Measurements from ENCODE around the gene TLL2.
A peak's percentile ranks its signal among the peaks of the same experiment; 100 is the strongest.

The TLL2 gene

DNA sequence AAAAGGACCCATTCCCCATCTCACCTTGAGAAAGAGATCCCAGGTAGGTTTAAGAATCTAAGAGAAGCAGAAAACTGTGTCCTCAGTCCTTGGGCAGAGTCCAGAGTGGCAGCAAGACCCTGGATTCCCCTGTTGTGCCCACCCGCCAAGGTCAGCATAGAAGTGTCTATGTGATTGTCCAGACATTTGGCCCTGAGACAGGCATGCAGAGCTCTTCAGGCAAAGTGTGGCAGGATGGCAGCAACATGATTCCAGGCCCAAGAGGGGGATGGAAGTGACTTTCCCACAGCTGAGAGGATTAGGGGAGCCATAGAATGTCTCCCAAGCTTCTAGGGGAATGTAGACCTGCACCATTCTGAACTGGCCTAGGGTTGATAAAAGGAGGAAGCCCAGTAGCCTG lies 115.8 kb downstream of the TLL2 start:
- H3K9me3 ChIP-seq: no peaks in the 10 kb centered on the region
- H3K4me3 ChIP-seq: no peak overlapping the region
- in situ Hi-C loops (cut with MboI; ENCODE audit: low sequenced_read_pairs): loop anchor here (5.0 kb wide), 1 partner anchor 114 kb away; the partner anchor contains the start of gene TLL2
- no peaks in the 10 kb centered on the region for H3K36me3 ChIP-seq (replicated peaks)
- DNase-seq (ENCODE audit: low spot score in 2 of 2): no peak
- peaks cover 53% of the 10 kb centered on the region for H3K27me3 ChIP-seq (ENCODE audit: low read depth)
- H3K4me1 ChIP-seq: no peaks in the 10 kb centered on the region

DNA sequence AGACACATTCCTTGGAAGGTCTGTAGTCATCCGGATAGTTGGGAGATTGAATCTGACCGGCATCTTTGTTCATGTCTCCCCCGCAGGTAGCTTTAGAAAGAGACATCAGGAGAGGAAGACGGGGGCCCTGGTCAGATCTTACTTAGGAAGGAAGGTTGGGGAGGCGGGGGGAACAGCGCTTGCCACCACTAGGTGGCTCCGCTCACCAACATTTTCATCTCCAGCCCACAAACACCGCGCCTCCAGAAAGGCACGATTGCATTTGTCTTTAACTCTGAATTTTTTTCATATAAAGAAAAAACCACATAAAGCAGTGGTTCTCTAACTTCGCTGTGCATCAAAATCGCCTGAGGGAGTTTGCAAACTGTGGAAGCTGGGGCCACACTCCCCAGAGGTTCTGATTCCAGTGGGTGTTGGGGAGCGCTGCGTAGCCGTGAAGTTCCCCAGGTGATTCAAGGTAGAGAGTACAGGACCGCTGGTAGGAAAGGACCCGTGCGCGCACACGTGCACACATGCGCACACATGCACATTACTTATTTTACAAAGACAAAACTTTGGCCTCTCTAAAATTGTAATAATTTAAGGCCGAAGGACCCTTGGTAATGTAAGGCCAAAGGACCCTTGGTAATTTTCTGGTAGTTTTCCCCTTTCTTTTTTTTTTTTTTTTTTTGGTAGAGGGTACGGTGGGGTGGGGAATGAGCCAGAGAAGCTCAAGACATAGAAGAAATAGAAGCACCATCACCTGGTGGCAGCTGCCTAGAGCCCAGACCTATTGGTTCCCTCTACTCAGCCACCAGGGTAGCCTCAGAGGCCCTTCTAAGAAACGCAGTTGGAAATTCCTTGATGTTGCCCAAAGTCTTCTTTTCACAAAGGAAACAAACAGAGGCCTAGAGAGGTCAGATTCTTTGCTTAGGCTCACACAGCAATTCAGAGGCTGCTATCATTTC lies 117.5 kb downstream of the TLL2 start:
- H3K4me3 ChIP-seq: no peak overlapping the region
- H3K9me3 ChIP-seq: no peaks in the 10 kb centered on the region
- H3K36me3 ChIP-seq (replicated peaks): no peaks in the 10 kb centered on the region
- peak; percentile 51 to 76 for DNase-seq (ENCODE audit: low spot score in 2 of 2)
- peaks cover 45% of the 10 kb centered on the region for H3K27me3 ChIP-seq (ENCODE audit: low read depth)
- H3K4me1 ChIP-seq: no peaks in the 10 kb centered on the region
- in situ Hi-C loops (cut with MboI; ENCODE audit: low sequenced_read_pairs): loop anchor here (5.0 kb wide), 1 partner anchor 116 kb away; the partner anchor contains the start of gene TLL2

DNA sequence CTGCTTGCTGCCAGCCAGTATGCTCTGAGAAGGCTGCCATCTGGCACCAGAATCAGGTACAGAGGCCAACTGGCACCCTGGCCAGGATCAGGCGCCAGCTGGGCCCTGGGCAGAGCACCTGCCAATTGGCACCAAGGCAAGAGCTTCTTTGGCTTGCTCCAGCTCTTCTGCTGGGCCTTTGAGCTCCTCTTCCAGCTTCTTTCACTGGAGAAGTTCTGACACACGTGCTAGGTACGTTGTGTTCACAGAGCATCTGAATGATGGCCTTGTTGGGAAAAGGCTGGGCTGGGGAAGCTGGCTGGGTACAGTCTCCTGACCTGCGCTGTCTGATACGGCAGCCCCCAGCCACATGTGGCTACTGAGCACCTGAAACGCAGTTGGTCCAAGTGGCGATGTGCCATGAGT lies 123.3 kb downstream of the TLL2 start:
- in situ Hi-C loops (cut with MboI; ENCODE audit: low sequenced_read_pairs): no loop called here
- Histone ChIP-seq H3K36me3 (replicated peaks) (no peaks in the 10 kb centered on the region), H3K9me3 (no peaks in the 10 kb centered on the region), H3K4me3 (no peak overlapping the region), H3K4me1 (no peaks in the 10 kb centered on the region), H3K27me3 (ENCODE audit: low read depth) (peaks cover 20% of the 10 kb centered on the region)
- no peak for DNase-seq (ENCODE audit: low spot score in 2 of 2)

DNA sequence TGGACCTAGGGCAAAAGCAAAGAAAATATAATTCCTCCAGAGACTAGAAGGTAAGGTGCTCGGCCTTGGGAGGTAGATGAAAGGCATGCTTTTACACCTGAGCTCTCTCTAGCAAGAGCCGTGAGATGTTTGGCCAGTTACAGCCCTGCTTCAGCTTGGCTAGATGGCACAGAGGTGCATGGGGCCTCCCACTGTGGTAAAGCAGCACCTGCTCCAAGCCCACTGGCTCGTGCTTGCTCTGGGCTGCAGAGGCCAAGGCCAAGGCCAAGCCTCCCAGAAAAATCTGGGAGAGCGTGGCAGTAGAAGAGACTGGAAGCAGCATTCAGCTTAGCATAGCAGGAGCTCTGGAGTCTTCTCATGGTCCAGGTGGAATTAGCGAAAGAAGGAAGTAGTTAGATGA lies 123.9 kb downstream of the TLL2 start:
- peaks cover 15% of the 10 kb centered on the region for H3K27me3 ChIP-seq (ENCODE audit: low read depth)
- no peaks in the 10 kb centered on the region for H3K9me3 ChIP-seq
- H3K4me3 ChIP-seq: no peak overlapping the region
- no peaks in the 10 kb centered on the region for H3K36me3 ChIP-seq (replicated peaks)
- DNase-seq (ENCODE audit: low spot score in 2 of 2): no peak
- no peaks in the 10 kb centered on the region for H3K4me1 ChIP-seq
- in situ Hi-C loops (cut with MboI; ENCODE audit: low sequenced_read_pairs): no loop called here

DNA sequence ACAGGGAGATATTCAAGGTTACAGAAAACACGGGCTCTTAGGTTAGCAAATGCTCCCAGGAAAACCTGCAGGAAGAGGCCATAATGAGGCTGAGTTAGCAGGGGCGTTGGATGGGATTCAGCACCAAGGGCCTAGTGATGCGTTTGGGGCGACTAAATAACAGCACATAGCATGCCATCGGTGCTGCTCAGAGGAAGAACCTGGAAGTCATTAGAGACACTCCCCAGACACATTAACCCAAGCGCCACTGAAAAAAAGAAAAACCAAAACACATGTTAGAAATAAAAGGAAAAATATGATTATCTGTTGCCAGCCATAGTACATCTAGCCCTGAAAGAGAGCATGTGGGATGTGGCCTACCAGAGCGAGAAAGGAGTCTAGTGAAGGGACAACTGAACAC lies 126.1 kb downstream of the TLL2 start:
- in situ Hi-C loops (cut with MboI; ENCODE audit: low sequenced_read_pairs): no loop called here

DNA sequence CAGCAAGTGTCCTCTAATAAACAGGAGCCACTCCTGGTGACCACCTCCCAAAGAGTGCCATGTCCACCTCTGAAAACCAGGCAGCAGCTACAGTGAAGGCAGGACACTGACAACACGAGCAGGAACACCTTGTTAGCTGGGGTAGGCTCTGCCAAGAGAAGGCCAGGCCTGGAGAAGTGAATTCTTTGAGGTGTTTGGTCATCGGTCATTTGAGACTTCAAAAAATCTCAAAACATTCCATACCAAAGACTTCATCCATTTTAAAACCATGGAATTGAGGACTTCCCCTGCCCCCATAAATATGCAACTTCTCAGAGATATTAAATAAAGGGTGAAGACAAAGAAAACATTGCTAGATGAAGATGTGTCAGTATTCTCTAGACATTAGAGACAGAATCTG lies 126.6 kb downstream of the TLL2 start:
- Histone ChIP-seq H3K9me3 (no peaks in the 10 kb centered on the region), H3K36me3 (replicated peaks) (no peaks in the 10 kb centered on the region), H3K4me1 (no peaks in the 10 kb centered on the region), H3K4me3 (no peak overlapping the region), H3K27me3 (ENCODE audit: low read depth) (peaks cover 2% of the 10 kb centered on the region; the same call in 1 of the 2 replicates)
- in situ Hi-C loops (cut with MboI; ENCODE audit: low sequenced_read_pairs): no loop called here
- DNase-seq (ENCODE audit: low spot score in 2 of 2): no peak

More for the DNA sequence above, 126.1 kb downstream of the TLL2 start:
- Histone ChIP-seq H3K4me3 (no peak overlapping the region), H3K27me3 (ENCODE audit: low read depth) (peaks cover 6% of the 10 kb centered on the region), H3K36me3 (replicated peaks) (no peaks in the 10 kb centered on the region), H3K4me1 (no peaks in the 10 kb centered on the region), H3K9me3 (no peaks in the 10 kb centered on the region)
- DNase-seq (ENCODE audit: low spot score in 2 of 2): no peak

DNA sequence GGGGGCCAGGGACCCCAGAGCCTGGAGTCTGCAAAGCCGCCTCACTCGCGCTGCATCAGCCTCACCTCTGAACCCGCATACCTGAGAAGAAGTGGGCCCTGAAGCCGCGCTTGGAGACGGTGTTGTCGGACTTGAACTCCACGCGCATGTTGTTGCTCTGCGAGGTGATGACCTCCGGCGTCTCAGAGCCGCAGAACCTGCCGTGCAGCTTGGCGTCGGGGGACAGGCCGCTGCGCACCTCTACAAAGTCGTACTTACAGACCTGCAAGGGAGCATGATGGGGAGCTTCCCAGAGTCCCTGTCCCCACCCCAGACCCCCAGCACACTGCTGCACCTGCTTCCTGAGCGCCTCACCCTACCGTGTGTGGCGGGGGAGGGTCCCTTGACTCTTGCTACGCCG lies 129.2 kb downstream of the TLL2 start:
- Histone ChIP-seq H3K27me3 (ENCODE audit: low read depth) (no peaks in the 10 kb centered on the region), H3K4me3 (no peak overlapping the region), H3K36me3 (replicated peaks) (no peaks in the 10 kb centered on the region), H3K9me3 (no peaks in the 10 kb centered on the region), H3K4me1 (no peaks in the 10 kb centered on the region)
- no peak for DNase-seq (ENCODE audit: low spot score in 2 of 2)
- in situ Hi-C loops (cut with MboI; ENCODE audit: low sequenced_read_pairs): no loop called here

DNA sequence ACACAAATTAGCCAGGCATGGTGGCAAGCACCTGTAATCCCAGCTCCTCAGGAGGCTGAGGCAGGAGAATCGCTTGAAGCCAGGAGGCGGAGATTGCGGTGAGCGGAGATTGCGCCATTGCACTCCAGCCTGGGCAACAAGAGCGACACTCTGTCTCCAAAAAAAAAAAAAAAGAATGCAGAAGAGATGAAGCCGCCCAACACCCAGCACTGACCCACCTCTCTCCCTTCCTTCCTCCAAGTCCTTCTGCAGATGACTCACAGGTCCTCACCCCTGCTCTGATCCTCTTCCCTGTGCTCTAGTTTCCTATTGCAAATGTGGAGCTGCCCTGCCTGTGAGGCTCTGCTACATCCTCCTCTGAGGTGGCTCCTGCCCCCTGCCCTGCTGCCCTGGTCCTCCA lies 132.9 kb downstream of the TLL2 start:
- in situ Hi-C loops (cut with MboI; ENCODE audit: low sequenced_read_pairs): no loop called here
- DNase-seq (ENCODE audit: low spot score in 2 of 2): no peak
- Histone ChIP-seq H3K4me3 (no peak overlapping the region), H3K4me1 (no peaks in the 10 kb centered on the region), H3K27me3 (ENCODE audit: low read depth) (no peaks in the 10 kb centered on the region), H3K9me3 (no peaks in the 10 kb centered on the region), H3K36me3 (replicated peaks) (no peaks in the 10 kb centered on the region)

DNA sequence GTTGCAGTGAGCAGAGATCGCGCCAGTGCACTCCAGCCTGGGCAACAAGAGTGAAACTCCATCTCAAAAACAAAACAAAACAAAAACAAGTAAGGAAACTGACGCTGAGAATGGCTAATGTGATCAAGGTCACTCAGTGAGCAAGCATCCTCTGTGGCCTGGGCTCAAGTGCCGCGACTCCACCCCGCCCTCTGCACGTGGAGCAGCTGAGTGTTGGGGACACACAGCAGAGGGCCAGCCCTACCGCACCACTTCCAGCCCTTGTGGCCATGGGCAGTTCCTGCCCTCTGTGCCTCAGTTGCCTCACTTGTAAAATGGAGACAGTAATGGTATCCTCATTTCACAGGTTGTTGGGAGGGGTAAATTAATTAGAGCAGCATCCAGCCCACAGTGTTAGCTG lies 134.0 kb downstream of the TLL2 start:
- H3K27me3 ChIP-seq (ENCODE audit: low read depth): no peaks in the 10 kb centered on the region
- H3K9me3 ChIP-seq: no peaks in the 10 kb centered on the region
- H3K4me1 ChIP-seq: peaks cover 6% of the 10 kb centered on the region
- DNase-seq (ENCODE audit: low spot score in 2 of 2): no peak
- H3K4me3 ChIP-seq: no peak overlapping the region
- no peaks in the 10 kb centered on the region for H3K36me3 ChIP-seq (replicated peaks)
- in situ Hi-C loops (cut with MboI; ENCODE audit: low sequenced_read_pairs): loop anchor here (10.0 kb wide), 1 partner anchor 655 kb away; no protein-coding TSS in a partner anchor

DNA sequence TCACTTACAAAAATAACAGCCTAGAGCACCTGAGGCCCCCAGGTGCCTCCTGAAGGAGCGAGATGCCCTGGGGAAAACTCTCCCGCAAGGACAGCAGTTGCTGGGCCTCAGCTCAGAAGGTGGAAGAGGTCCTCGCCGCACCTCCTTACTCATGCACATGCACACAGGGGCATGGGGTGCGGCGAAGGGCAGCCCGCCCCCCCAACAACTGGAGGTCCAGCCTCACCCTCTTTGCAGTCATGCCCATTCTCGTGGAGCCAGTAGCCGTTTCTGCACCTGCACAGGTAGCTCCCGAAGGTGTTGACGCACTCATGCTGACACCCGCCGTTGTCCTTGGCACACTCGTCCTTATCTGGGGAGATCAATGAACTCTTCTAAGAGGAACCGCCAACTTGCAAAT lies 135.0 kb downstream of the TLL2 start:
- no peak for DNase-seq (ENCODE audit: low spot score in 2 of 2)
- Histone ChIP-seq H3K4me3 (no peak overlapping the region), H3K27me3 (ENCODE audit: low read depth) (no peaks in the 10 kb centered on the region), H3K4me1 (peaks cover 6% of the 10 kb centered on the region), H3K36me3 (replicated peaks) (no peaks in the 10 kb centered on the region), H3K9me3 (no peaks in the 10 kb centered on the region)
- in situ Hi-C loops (cut with MboI; ENCODE audit: low sequenced_read_pairs): loop anchor here (10.0 kb wide), 1 partner anchor 656 kb away; no protein-coding TSS in a partner anchor

DNA sequence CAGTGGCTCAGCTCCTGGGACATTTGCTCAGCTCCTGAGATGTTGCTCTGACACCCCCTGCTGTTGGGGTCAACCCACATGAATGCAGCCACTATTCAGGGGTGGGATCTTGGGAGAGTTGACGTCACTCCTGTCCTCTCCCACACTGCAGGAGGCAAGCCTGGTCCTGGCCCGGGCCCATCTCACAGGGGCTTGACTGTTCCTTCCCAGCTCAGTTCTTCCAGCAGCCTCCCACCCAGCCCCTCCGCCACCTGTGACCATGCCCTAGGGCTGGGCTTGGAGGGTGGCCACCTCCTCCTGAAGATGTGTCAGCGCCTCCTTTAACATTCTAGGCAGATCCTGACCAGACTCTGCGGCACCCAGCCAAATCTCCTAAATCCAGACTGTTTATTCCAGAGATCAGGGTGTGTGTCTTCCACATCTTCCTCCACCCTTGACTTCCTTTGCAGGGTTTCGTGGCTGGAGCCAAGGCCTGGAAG lies 135.9 kb downstream of the TLL2 start:
- DNase-seq (ENCODE audit: low spot score in 2 of 2): no peak
- no peaks in the 10 kb centered on the region for H3K36me3 ChIP-seq (replicated peaks)
- in situ Hi-C loops (cut with MboI; ENCODE audit: low sequenced_read_pairs): loop anchor here (10.0 kb wide), 1 partner anchor 657 kb away; no protein-coding TSS in a partner anchor
- no peaks in the 10 kb centered on the region for H3K9me3 ChIP-seq
- H3K4me3 ChIP-seq: no peak overlapping the region
- H3K27me3 ChIP-seq (ENCODE audit: low read depth): no peaks in the 10 kb centered on the region
- peaks cover 6% of the 10 kb centered on the region for H3K4me1 ChIP-seq

DNA sequence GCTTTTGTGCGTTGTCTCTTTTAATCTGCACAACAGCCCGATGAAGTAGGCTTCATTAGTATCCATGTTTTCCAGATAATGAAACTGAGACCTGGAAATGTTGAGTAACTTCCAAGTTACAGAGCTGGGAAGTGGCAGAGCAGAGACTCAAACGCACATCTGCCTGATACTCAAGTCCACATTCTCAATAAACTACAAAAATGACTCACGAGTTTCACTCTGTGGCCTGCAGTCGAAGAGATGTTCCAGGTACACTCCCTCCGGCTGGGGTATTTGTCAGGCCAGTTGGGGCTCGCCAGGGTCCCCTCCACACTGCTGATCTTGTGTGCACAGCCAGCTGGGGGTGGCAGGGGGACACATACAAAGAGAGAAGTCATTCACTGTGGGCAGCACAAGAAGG lies 137.2 kb downstream of the TLL2 start:
- H3K9me3 ChIP-seq: no peaks in the 10 kb centered on the region
- H3K4me3 ChIP-seq: no peak overlapping the region
- no peak for DNase-seq (ENCODE audit: low spot score in 2 of 2)
- in situ Hi-C loops (cut with MboI; ENCODE audit: low sequenced_read_pairs): loop anchor here (10.0 kb wide), 1 partner anchor 658 kb away; no protein-coding TSS in a partner anchor
- no peaks in the 10 kb centered on the region for H3K36me3 ChIP-seq (replicated peaks)
- no peaks in the 10 kb centered on the region for H3K27me3 ChIP-seq (ENCODE audit: low read depth)
- H3K4me1 ChIP-seq: peaks cover 6% of the 10 kb centered on the region

DNA sequence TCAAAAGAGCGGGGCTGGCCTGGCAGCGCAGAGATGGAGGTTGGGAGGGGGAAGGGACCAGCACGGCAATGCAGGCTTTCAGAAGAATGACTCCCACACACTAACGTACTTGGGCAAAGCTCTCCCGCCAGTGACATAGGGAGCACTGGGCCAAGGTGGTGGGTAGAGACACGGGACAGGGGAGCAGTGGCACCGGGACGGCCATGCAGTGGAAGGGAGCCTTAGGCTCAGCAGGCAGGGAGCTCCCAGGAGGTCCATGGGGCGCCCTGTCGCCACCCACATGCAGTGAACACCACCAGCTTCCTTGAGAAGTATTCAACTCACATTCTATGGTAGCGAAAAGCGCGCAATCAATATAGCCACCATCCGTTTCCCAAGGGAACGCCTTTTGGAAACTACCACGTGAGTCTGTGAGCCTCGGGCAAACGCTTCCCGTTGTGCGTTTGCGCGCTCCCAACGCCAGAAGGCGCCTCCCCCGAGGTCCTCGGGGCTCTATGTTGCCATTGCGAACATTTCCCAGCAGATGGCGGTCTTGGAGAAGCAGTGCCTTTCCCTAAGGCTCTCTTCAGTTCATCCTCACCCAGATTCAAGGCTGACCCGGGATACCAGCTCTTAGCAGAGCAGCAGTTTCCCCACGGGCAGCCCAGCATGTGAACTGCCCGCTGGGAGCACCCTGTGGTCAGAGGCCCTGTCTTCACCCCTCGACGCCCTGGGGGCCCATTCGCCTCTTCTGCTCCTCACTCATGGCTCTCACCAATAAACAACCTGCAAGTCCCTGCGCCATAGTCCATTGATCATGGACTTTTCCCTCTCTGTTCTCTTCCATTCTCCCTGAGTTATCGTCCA lies 138.5 kb downstream of the TLL2 start:
- in situ Hi-C loops (cut with MboI; ENCODE audit: low sequenced_read_pairs): loop anchor here (10.0 kb wide), 1 partner anchor 660 kb away; no protein-coding TSS in a partner anchor
- no peaks in the 10 kb centered on the region for H3K9me3 ChIP-seq
- H3K4me1 ChIP-seq: peaks cover 6% of the 10 kb centered on the region
- no peaks in the 10 kb centered on the region for H3K27me3 ChIP-seq (ENCODE audit: low read depth)
- peak overlapping the region; percentile 15 for H3K4me3 ChIP-seq
- peak; percentile 90 to 93 for DNase-seq (ENCODE audit: low spot score in 2 of 2)
- no peaks in the 10 kb centered on the region for H3K36me3 ChIP-seq (replicated peaks)
